ENCODE measurements around the gene LPIN3.

LPIN3 gene

GRCh38 chr20:41398408-41398807, 57.8 kb downstream of the LPIN3 start:
- TF ChIP-seq CREB1 (IDR thresholded peaks at IDR 0.05; ENCODE audit: low read depth) (no peak), FOXM1 (IDR thresholded peaks at IDR 0.05; ENCODE audit: borderline replicate concordance, low read depth) (no peak), TEAD4 (IDR thresholded peaks at IDR 0.05) (no peak), EP300 (IDR thresholded peaks at IDR 0.05; ENCODE audit: borderline replicate concordance) (no peak), TAF1 (IDR thresholded peaks at IDR 0.05; ENCODE audit: low read depth) (no peak), REST (IDR thresholded peaks at IDR 0.05; ENCODE audit: low read depth) (no peak), RAD21 (IDR thresholded peaks at IDR 0.05; ENCODE audit: low read depth) (no peak), MAX (IDR thresholded peaks at IDR 0.05) (no peak)

GRCh38 chr20:41403604-41404003, 63.0 kb downstream of the LPIN3 start:
- no peak for TF ChIP-seq TCF12 (IDR thresholded peaks at IDR 0.05; ENCODE audit: low read depth)

- TF ChIP-seq NFIC (IDR thresholded peaks at IDR 0.05): no peak
- TF ChIP-seq TCF12 (IDR thresholded peaks at IDR 0.05; ENCODE audit: low read depth): no peak
- TF ChIP-seq CREB1 (IDR thresholded peaks at IDR 0.05; ENCODE audit: low read depth): no peak
- no peak for TF ChIP-seq CEBPB (IDR thresholded peaks at IDR 0.05)
- TF ChIP-seq FOXM1 (IDR thresholded peaks at IDR 0.05; ENCODE audit: borderline replicate concordance, low read depth): no peak
- TF ChIP-seq RAD21 (IDR thresholded peaks at IDR 0.05; ENCODE audit: low read depth): no peak
- no peak for TF ChIP-seq TAF1 (IDR thresholded peaks at IDR 0.05; ENCODE audit: low read depth)
- TF ChIP-seq REST (IDR thresholded peaks at IDR 0.05; ENCODE audit: low read depth): no peak
- no peak for TF ChIP-seq EGR1 (IDR thresholded peaks at IDR 0.05)
- TF ChIP-seq YY1 (IDR thresholded peaks at IDR 0.05; ENCODE audit: low read depth): no peak
- no peak for TF ChIP-seq EP300 (IDR thresholded peaks at IDR 0.05; ENCODE audit: borderline replicate concordance)
Measured at GRCh38 chr20:41405436-41405835, 64.8 kb downstream of the LPIN3 start.

GRCh38 chr20:41406353-41406752, 65.7 kb downstream of the LPIN3 start:
- no peak for TF ChIP-seq TCF12 (IDR thresholded peaks at IDR 0.05; ENCODE audit: low read depth)
- TF ChIP-seq CEBPB (IDR thresholded peaks at IDR 0.05): no peak
- no peak for TF ChIP-seq FOXM1 (IDR thresholded peaks at IDR 0.05; ENCODE audit: borderline replicate concordance, low read depth)
- TF ChIP-seq ZBTB7A (IDR thresholded peaks at IDR 0.05; ENCODE audit: low read depth): no peak
- TF ChIP-seq EGR1 (IDR thresholded peaks at IDR 0.05): no peak
- no peak for TF ChIP-seq USF1 (IDR thresholded peaks at IDR 0.05)
- no peak for TF ChIP-seq YY1 (IDR thresholded peaks at IDR 0.05; ENCODE audit: low read depth)
- TF ChIP-seq MAX (IDR thresholded peaks at IDR 0.05): no peak
- TF ChIP-seq REST (IDR thresholded peaks at IDR 0.05; ENCODE audit: low read depth): no peak
- no peak for TF ChIP-seq RAD21 (IDR thresholded peaks at IDR 0.05; ENCODE audit: low read depth)
- TF ChIP-seq NFIC (IDR thresholded peaks at IDR 0.05): no peak
- no peak for TF ChIP-seq TAF1 (IDR thresholded peaks at IDR 0.05; ENCODE audit: low read depth)
- no peak for TF ChIP-seq EP300 (IDR thresholded peaks at IDR 0.05; ENCODE audit: borderline replicate concordance)
- no peak for TF ChIP-seq TEAD4 (IDR thresholded peaks at IDR 0.05)
- no peak for TF ChIP-seq CREB1 (IDR thresholded peaks at IDR 0.05; ENCODE audit: low read depth)

- TF ChIP-seq ZBTB7A (IDR thresholded peaks at IDR 0.05; ENCODE audit: low read depth): no peak
- no peak for TF ChIP-seq FOXM1 (IDR thresholded peaks at IDR 0.05; ENCODE audit: borderline replicate concordance, low read depth)
- TF ChIP-seq REST (IDR thresholded peaks at IDR 0.05; ENCODE audit: low read depth): no peak
- TF ChIP-seq CEBPB (IDR thresholded peaks at IDR 0.05): no peak
- TF ChIP-seq CREB1 (IDR thresholded peaks at IDR 0.05; ENCODE audit: low read depth): no peak
- no peak for TF ChIP-seq TAF1 (IDR thresholded peaks at IDR 0.05; ENCODE audit: low read depth)
- no peak for TF ChIP-seq USF1 (IDR thresholded peaks at IDR 0.05)
- TF ChIP-seq NFIC (IDR thresholded peaks at IDR 0.05): no peak
- TF ChIP-seq RAD21 (IDR thresholded peaks at IDR 0.05; ENCODE audit: low read depth): no peak
- no peak for TF ChIP-seq EGR1 (IDR thresholded peaks at IDR 0.05)
- no peak for TF ChIP-seq YY1 (IDR thresholded peaks at IDR 0.05; ENCODE audit: low read depth)
- TF ChIP-seq TEAD4 (IDR thresholded peaks at IDR 0.05): no peak
- TF ChIP-seq TCF12 (IDR thresholded peaks at IDR 0.05; ENCODE audit: low read depth): no peak
- TF ChIP-seq MAX (IDR thresholded peaks at IDR 0.05): no peak
- TF ChIP-seq EP300 (IDR thresholded peaks at IDR 0.05; ENCODE audit: borderline replicate concordance): no peak
Measured at GRCh38 chr20:41406896-41407444, 66.3 kb downstream of the LPIN3 start.
